ENCODE results near the gene TGFBR3L.

GRCh38 chr19:7953576-7953975 is 38.9 kb downstream of the TGFBR3L start:
- TF ChIP-seq CTCF (conservative IDR thresholded peaks at IDR 0.05) (no peak), ZFX (IDR thresholded peaks at IDR 0.05) (no peak)

Data from C4-2B (cell line).